Measurements from ENCODE around the gene RBBP9.
A peak's percentile ranks its signal among the peaks of the same experiment; 100 is the strongest.

Gene RBBP9

DNA sequence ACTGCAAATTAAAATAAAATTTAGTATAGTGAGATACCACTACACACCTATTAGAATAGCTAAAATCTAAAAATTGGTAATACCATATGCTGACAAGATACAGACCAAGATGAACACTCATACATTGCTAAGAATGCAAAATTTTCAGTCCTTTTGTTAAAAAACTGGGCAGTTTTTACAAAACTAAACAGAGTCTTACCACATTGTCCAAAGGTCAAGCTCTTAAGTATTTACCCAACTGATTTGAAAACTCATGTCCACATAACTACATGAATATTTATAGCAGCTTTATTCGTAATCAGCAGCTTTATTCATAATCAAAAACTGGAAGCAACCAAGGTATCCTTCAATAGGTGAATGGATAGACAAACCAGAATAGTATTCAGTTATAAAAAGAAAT lies 19.8 kb downstream of the RBBP9 start:
- TF ChIP-seq, protein P1, sequence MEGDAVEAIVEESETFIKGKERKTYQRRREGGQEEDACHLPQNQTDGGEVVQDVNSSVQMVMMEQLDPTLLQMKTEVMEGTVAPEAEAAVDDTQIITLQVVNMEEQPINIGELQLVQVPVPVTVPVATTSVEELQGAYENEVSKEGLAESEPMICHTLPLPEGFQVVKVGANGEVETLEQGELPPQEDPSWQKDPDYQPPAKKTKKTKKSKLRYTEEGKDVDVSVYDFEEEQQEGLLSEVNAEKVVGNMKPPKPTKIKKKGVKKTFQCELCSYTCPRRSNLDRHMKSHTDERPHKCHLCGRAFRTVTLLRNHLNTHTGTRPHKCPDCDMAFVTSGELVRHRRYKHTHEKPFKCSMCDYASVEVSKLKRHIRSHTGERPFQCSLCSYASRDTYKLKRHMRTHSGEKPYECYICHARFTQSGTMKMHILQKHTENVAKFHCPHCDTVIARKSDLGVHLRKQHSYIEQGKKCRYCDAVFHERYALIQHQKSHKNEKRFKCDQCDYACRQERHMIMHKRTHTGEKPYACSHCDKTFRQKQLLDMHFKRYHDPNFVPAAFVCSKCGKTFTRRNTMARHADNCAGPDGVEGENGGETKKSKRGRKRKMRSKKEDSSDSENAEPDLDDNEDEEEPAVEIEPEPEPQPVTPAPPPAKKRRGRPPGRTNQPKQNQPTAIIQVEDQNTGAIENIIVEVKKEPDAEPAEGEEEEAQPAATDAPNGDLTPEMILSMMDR (IDR thresholded peaks at IDR 0.05; ENCODE audit: borderline replicate concordance, insufficient read depth, low read depth, low read length): no peak
- no peak overlapping the region for H3K4me3 ChIP-seq (ENCODE audit: low read depth, low read length)

DNA sequence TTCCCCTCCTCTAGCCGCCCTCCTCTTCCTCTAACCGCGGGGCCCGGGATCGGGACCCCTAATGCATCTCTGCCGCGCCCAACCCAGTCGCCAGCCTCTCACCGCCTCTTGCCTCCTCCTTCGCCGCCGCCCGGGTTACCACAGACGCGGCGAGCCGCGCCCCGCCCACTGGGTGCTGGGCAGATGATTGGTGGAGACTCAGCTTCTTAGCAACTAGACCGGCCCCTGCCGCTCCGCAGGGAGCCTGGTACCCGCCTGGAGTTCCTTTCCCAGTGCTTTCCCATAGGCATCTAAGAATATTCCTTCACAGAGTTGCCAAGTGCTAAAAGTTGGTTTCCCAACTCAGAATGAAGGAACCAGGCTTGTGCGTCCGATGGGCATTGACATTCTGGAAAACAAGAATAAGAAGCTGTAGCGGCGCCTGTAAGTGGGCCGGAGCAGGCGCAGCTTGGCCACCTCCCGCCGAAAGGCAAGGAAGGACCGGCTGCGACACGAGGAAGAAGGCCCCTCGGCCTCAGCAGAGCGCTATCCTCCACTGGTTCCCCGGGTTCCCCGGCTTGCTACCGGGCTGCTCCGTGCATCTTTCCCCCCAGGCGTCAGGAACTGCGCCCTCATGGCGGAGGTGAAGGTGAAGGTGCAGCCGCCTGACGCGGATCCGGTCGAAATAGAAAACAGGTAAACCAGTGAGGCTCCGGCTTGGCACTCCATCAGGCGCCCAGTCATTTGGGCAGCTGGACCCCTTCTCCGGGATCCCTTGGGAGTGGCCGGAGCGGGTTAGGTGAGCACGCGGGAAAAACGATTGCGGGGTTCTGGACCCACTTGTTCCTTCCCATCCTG lies 29.9 kb downstream of the RBBP9 start, which contains the start of the genes DZANK1 and POLR3F:
DZANK1 (minus strand) TSS at position 137 of the 837 bp plus-strand sequence. CDS start 1,672 bp downstream, outside the sequence.
POLR3F (plus strand) TSS at position 497 of the 837 bp plus-strand sequence; CDS start at position 614, 117 bp downstream.
- H3K4me3 ChIP-seq (ENCODE audit: low read depth, low read length): peak within 1 kb of the TSS; percentile 65
- TF ChIP-seq, protein P1 (IDR thresholded peaks at IDR 0.05; ENCODE audit: borderline replicate concordance, insufficient read depth, low read depth, low read length): no peak

DNA sequence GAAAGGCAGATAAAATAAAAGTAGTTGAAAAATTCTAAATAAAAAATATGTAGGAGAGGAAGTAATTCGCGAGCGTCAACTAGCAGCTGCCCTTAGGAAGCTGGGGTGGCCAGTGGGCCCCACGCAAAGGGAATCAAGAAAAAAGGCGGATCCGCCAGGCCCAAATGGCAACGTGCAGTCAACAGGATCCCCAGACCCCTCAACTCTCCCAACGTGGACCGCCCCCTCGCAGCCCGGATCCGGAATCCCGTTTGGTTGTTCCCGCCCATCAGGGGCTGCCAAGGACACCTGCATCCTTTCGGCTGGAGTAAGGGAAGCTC lies 30.5 kb downstream of the RBBP9 start:
- H3K4me3 ChIP-seq (ENCODE audit: low read depth, low read length): peak overlapping the region; percentile 65
- TF ChIP-seq, protein P1 (IDR thresholded peaks at IDR 0.05; ENCODE audit: borderline replicate concordance, insufficient read depth, low read depth, low read length): no peak

DNA sequence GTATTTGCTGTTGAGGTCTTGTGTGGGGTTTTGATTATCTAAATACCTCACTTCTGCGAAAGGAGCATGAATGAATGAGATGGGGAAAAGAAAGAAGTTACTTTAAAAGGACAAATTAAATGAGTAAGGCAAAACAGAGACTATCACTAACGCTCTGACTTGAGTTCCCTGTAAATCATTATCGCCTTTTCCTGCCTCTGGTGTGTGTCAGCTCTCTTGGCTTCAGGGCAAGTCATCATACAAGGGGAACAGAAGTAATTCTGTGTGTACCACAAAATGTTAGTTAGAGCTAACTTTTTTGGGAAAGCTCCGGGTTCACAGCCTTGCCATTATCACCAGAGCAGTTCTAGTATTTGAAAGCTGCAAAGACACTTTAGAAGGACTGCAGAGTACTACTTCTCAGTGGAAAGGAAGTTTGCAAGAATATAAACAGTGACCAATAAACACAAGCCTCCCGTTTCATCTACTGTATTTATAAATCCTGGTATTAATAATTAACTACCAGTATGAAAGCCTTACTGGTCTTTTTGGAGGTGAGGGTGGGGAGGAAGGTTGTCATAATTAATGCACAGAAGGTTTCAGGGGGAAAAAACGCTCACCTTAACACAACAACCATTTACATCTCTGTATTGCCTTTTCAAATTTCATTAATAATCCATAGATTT lies 31.4 kb downstream of the RBBP9 start:
- no peak overlapping the region for H3K4me3 ChIP-seq (ENCODE audit: low read depth, low read length)
- TF ChIP-seq, protein P1 (IDR thresholded peaks at IDR 0.05; ENCODE audit: borderline replicate concordance, insufficient read depth, low read depth, low read length): no peak

DNA sequence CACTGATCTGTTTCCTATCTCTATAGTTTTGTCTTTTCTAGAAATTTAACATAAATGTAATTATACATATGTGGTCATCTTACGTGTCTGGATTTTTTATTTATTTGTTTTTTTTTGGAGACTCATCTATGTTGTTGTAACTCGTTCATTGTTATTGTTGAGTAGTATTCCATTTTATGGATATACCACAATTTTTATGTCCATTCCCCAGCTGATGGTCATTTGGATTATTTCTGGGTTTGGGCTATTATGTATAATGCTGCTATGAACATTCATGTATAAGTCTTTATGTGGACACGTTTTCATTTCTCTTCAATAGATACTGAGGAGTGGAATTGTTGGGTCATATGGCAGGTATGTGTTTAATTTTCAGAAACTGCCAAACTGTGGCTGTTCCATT lies 40.4 kb downstream of the RBBP9 start:
- TF ChIP-seq, protein P1 (IDR thresholded peaks at IDR 0.05; ENCODE audit: borderline replicate concordance, insufficient read depth, low read depth, low read length): no peak
- no peak overlapping the region for H3K4me3 ChIP-seq (ENCODE audit: low read depth, low read length)

DNA sequence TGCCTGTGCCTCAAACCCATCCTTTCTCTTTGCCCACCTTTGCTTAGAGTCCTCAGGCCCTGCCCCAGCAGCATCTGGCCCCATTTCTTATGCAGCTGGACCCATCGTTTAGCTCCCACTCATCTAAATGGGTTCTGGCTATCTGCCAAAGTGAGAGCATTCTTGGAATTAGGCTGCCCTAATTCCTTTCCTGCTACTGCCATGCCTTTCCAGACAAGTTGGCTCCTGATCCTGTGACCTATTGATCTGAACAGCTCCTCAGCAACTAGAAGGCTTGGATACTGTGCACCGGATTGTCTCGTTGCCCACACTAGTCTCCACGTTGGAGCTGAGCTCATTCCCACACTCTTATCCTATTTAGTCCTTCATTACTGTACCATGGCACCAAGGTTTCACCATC lies 53.1 kb downstream of the RBBP9 start:
- TF ChIP-seq, protein P1 (IDR thresholded peaks at IDR 0.05; ENCODE audit: borderline replicate concordance, insufficient read depth, low read depth, low read length): no peak
- H3K4me3 ChIP-seq (ENCODE audit: low read depth, low read length): no peak overlapping the region

All from GM12875 (cell line).